HCT116 (cell line): ENCODE measurements around the gene KRTAP5-2. TPM values are rescaled to one million over a fixed set of nuclear protein-coding genes. Genes with fewer than 3 reads are reported as not detected.
"Not testable (repeated sequence)": the region's sequence is repeated elsewhere in the genome, so short reads cannot be mapped to it uniquely, and the experiment has no call there.

Experiments used
- ATAC-seq: fragments of 200-7000 bp; cut with Tn5 transposase; 2 replicates; pipeline ENCODE4 v1.9.1; 2020; ENCODE audit warnings: mild to moderate bottlenecking, moderate library complexity
- Bru-seq: library from RNA; stranded (reverse); fragments of 400-500 nt; gene quantifications from one replicate; lab custom pipeline; 2021; lab: Mats Ljungman, UMichigan
- BruChase-seq, 2 experiments: library from RNA; stranded (reverse); fragments of 400-500 nt; gene quantifications; one replicate each; lab custom pipeline; 2021; lab: Mats Ljungman, UMichigan
- BruUV-seq: library from RNA; stranded (reverse); fragments of 400-500 nt; replicated peaks from 2 replicates; lab custom pipeline; 2021; lab: Mats Ljungman, UMichigan
- CTCF ChIA-PET: fragments of 300-600 bp; sonication (Branson Sonifier 250); formaldehyde crosslinking; loops from one replicate; lab custom pipeline; 2021; ENCODE audit warnings: antibody characterized with exemption; lab: Charles Lee
- POLR2A ChIA-PET: fragments of 300-600, 350-600 bp; sonication (Branson Sonifier 250); formaldehyde crosslinking; loops from one replicate; lab custom pipeline; 2021; ENCODE audit warnings: antibody characterized with exemption; lab: Charles Lee
- RAD21 ChIA-PET, 2 experiments: fragments of 300-600 bp; sonication (Branson Sonifier 250); formaldehyde crosslinking; loops; one replicate each; lab custom pipeline; 2023; ENCODE audit warnings: low total read pairs in 2 of 2; ENCODE audit not compliant: uncharacterized antibody in 2 of 2, unreplicated experiment in 2 of 2, low non-redundant PET in 1 of 2; lab: Charles Lee
- DNase-seq: peaks from one replicate; pipeline ENCODE4 v3.0.0-alpha.2; 2010; ENCODE audit warnings: low read depth, low spot score
- H2AFZ ChIP-seq: fragments of 200-600 bp; shearing (Covaris generic), sonication (generic); 2 replicates; pipeline ENCODE4 v1.6.1; 2017; ENCODE audit warnings: low read depth, mixed run types, mixed read lengths, antibody characterized with exemption, low read length; ENCODE audit not compliant: poor library complexity, severe bottlenecking
- H3K27ac ChIP-seq: 2 replicates; pipeline ENCODE4 v1.5.1; 2012; ENCODE audit warnings: low read depth, low read length
- H3K27me3 ChIP-seq: fragments of 200-600 bp; sonication (generic); 2 replicates; pipeline ENCODE4 v1.6.1; 2016; ENCODE audit warnings: mixed run types, low read length, mixed read lengths; ENCODE audit not compliant: insufficient read depth
- H3K36me3 ChIP-seq, 2 experiments: fragments of 200-500 bp in 1 of 2; fragments of 200-600 bp in 1 of 2; sonication (Bioruptor generic) in 1 of 2; sonication (generic) in 1 of 2; 2 replicates each; pipeline versions ENCODE4 v1.5.1 to v1.6.1; 2014 to 2016; ENCODE audit warnings: low read length in 2 of 2, inconsistent platforms in 1 of 2, mixed read lengths in 1 of 2, mixed run types in 1 of 2; ENCODE audit not compliant: insufficient read depth in 2 of 2, control insufficient read depth in 1 of 2
- H3K4me1 ChIP-seq, 2 experiments: fragments of 200-600 bp in 1 of 2; sonication (generic) in 1 of 2; 2 replicates each; pipeline versions ENCODE4 v1.5.1 to v1.6.1; 2012 to 2017; ENCODE audit warnings: low read length in 2 of 2, inconsistent platforms in 1 of 2, mild to moderate bottlenecking in 1 of 2, mixed read lengths in 1 of 2, mixed run types in 1 of 2, moderate library complexity in 1 of 2; ENCODE audit not compliant: insufficient read depth in 2 of 2, control insufficient read depth in 1 of 2
- H3K4me2 ChIP-seq: fragments of 200-600 bp; sonication (generic); 2 replicates; pipeline ENCODE4 v1.6.1; 2017; ENCODE audit warnings: mixed run types, low read length, mixed read lengths
- H3K4me3 ChIP-seq, 2 experiments: fragments of 200-600 bp in 1 of 2; sonication (generic) in 1 of 2; replicated peaks in 1 of 2; 2 replicates each; pipeline ENCODE4 v1.5.1; 2011 to 2016; ENCODE audit warnings: low read length in 2 of 2, control low read depth in 1 of 2, low read depth in 1 of 2, mild to moderate bottlenecking in 1 of 2, mixed read lengths in 1 of 2, mixed run types in 1 of 2
- H3K79me2 ChIP-seq: fragments of 200-600 bp; sonication (generic); 2 replicates; pipeline ENCODE4 v1.6.1; 2017; ENCODE audit warnings: mild to moderate bottlenecking, mixed run types, low read length, moderate library complexity, mixed read lengths; ENCODE audit not compliant: insufficient read depth
- H3K9ac ChIP-seq: fragments of 200-600 bp; sonication (generic); 2 replicates; pipeline ENCODE4 v1.6.1; 2016; ENCODE audit warnings: low read length, mixed read lengths
- H3K9me2 ChIP-seq: fragments of 200-600 bp; sonication (generic), shearing (Covaris generic); 2 replicates; pipeline ENCODE4 v1.6.1; 2017; ENCODE audit warnings: mixed run types, mild to moderate bottlenecking, moderate library complexity; ENCODE audit not compliant: insufficient read depth
- H3K9me3 ChIP-seq, 2 experiments: fragments of 200-500 bp in 1 of 2; fragments of 200-600 bp in 1 of 2; sonication (Bioruptor generic) in 1 of 2; sonication (generic) in 1 of 2; 2 replicates each; pipeline ENCODE4 v1.6.1; 2014 to 2017; ENCODE audit warnings: low read length in 2 of 2, mixed read lengths in 2 of 2, inconsistent platforms in 1 of 2, low read depth in 1 of 2, mild to moderate bottlenecking in 1 of 2, mixed run types in 1 of 2, moderate library complexity in 1 of 2; ENCODE audit not compliant: control insufficient read depth in 1 of 2, insufficient read depth in 1 of 2
- H4K20me1 ChIP-seq: fragments of 200-600 bp; sonication (generic), shearing (Covaris generic); 2 replicates; pipeline ENCODE4 v1.6.1; 2017; ENCODE audit warnings: mixed run types, mild to moderate bottlenecking, moderate library complexity; ENCODE audit not compliant: insufficient read depth
- CBX3 ChIP-seq: IDR thresholded peaks from 2 replicates; pipeline ENCODE4 v1.6.1; 2012; ENCODE audit warnings: low read depth
- CEBPB ChIP-seq: IDR thresholded peaks from 2 replicates; pipeline ENCODE4 v1.6.1; 2012; ENCODE audit warnings: low read depth
- CTCF ChIP-seq, 3 experiments: fragments of 200-600 bp in 1 of 3; sonication (generic) in 1 of 3; IDR thresholded peaks in 2 of 3; conservative IDR thresholded peaks in 1 of 3; 2 replicates each; pipeline ENCODE4 v1.5.1; 2012 to 2017; ENCODE audit warnings: low read depth in 2 of 3, low read length in 2 of 3, antibody characterized with exemption in 1 of 3, borderline replicate concordance in 1 of 3, control low read depth in 1 of 3, mild to moderate bottlenecking in 1 of 3, mixed read lengths in 1 of 3, mixed run types in 1 of 3, moderate library complexity in 1 of 3; ENCODE audit not compliant: insufficient read depth in 1 of 3
- EGR1 ChIP-seq: IDR thresholded peaks from 2 replicates; pipeline ENCODE4 v1.6.1; 2012; ENCODE audit warnings: low read depth
- ELF1 ChIP-seq: IDR thresholded peaks from 2 replicates; pipeline ENCODE4 v1.6.1; 2012; ENCODE audit warnings: low read depth, borderline replicate concordance
- EZH2 ChIP-seq: fragments of 200-600 bp; sonication (generic); IDR thresholded peaks from 2 replicates; pipeline ENCODE4 v1.6.1; 2017; ENCODE audit warnings: antibody characterized with exemption, mixed run types
- EZH2phosphoT487 ChIP-seq: fragments of 200-600 bp; IDR thresholded peaks from 2 replicates; pipeline ENCODE4 v1.6.1; 2018; ENCODE audit warnings: antibody characterized with exemption, borderline replicate concordance
- MAX ChIP-seq: IDR thresholded peaks from 2 replicates; pipeline ENCODE4 v1.6.1; 2012
- POLR2A ChIP-seq: IDR thresholded peaks from 2 replicates; pipeline ENCODE4 v1.7.0; 2011; ENCODE audit warnings: borderline replicate concordance; ENCODE audit not compliant: insufficient read depth, insufficient read length; ENCODE audit errors: extremely low read depth
- POLR2AphosphoS5 ChIP-seq: IDR thresholded peaks from 2 replicates; pipeline ENCODE4 v1.6.1; 2011; ENCODE audit warnings: mild to moderate bottlenecking, low read depth, low read length, moderate library complexity
- RAD21 ChIP-seq: IDR thresholded peaks from 2 replicates; pipeline ENCODE4 v1.6.1; 2012; ENCODE audit warnings: low read depth, mild to moderate bottlenecking
- SIN3A ChIP-seq: IDR thresholded peaks from 2 replicates; pipeline ENCODE4 v1.6.1; 2012; ENCODE audit warnings: low read depth
- SP1 ChIP-seq: IDR thresholded peaks from 2 replicates; pipeline ENCODE4 v1.6.1; 2012; ENCODE audit warnings: low read depth
- TCF7L2 ChIP-seq: IDR thresholded peaks from 2 replicates; pipeline ENCODE4 v1.7.0; 2011; ENCODE audit warnings: borderline replicate concordance, inconsistent platforms; ENCODE audit not compliant: insufficient read depth, insufficient read length; ENCODE audit errors: extremely low read depth
- YY1 ChIP-seq: IDR thresholded peaks from 2 replicates; pipeline ENCODE4 v1.6.1; 2011; ENCODE audit warnings: low read length, low read depth, moderate library complexity, mild to moderate bottlenecking; ENCODE audit not compliant: insufficient replicate concordance; ENCODE audit errors: extremely low read depth
- ZBTB33 ChIP-seq: IDR thresholded peaks from 2 replicates; pipeline ENCODE4 v1.6.1; 2011; ENCODE audit warnings: mild to moderate bottlenecking, low read length, moderate library complexity; ENCODE audit not compliant: insufficient replicate concordance; ENCODE audit errors: extremely low read depth
- ZFX ChIP-seq: fragments of 450-650 bp; IDR thresholded peaks from 2 replicates; pipeline ENCODE4 v1.6.1; 2017
- ZNF274 ChIP-seq: fragments of 200-500 bp; sonication (Bioruptor generic); IDR thresholded peaks from 2 replicates; pipeline ENCODE4 v1.6.1; 2014; ENCODE audit warnings: mild to moderate bottlenecking, low read depth, low read length, inconsistent platforms
- intact Hi-C: fragments of 100-400 bp; cut with micrococcal nuclease; formaldehyde crosslinking; loops from 2 replicates; pipeline ENCODE4 v1.10.0; 2022
- long read RNA-seq: library from polyadenylated mRNA; unstranded; transcript quantifications from one replicate; pipeline ENCODE4 v2.0.0, GENCODE V29; 2021; ENCODE audit not compliant: unreplicated experiment
- polyA plus RNA-seq: library from polyadenylated mRNA; unstranded; fragments of >200 nt; gene quantifications from 2 replicates; pipeline ENCODE4 v1.2.1, GENCODE V29; 2012; ENCODE audit warnings: missing spikeins
- total RNA-seq: library from RNA; stranded (reverse); gene quantifications from one replicate; pipeline ENCODE4 v1.2.1, GENCODE V29; 2021; ENCODE audit not compliant: unreplicated experiment

The KRTAP5-2 gene
- total RNA-seq (not detected), Bru-seq, nascent RNA (not detected), BruChase-seq, experiment 1, labeled RNA remaining after a 6-hour chase (not detected), BruChase-seq, experiment 2, labeled RNA remaining after a 2-hour chase (not detected)
- polyA plus RNA-seq = 0.05 and 0.06 TPM in 2 replicates
- long read RNA-seq = 0 reads

GRCh38 chr11:1597994-1598380 lies at the start of gene KRTAP5-2:
Gene KRTAP5-2 (minus strand): TSS chr11:1598294. CDS start chr11:1598250, 44 bp downstream.
- intact Hi-C loops = no loop called here
- POLR2A ChIA-PET = no interaction called here
- Histone ChIP-seq H4K20me1 (no peaks in the 10 kb centered on the region), H2AFZ (no peak within 1 kb of the TSS), H3K4me1 (peaks cover 0 to 3% of the 10 kb centered on the region in 2 experiments; a peak in 1 of 4 replicates), H3K36me3 (no peaks in the 10 kb centered on the region), H3K27me3 (peaks cover 25% of the 10 kb centered on the region; the same call in 1 of the 2 replicates), H3K79me2 (no peaks in the 10 kb centered on the region), H3K27ac (no peak within 1 kb of the TSS), H3K9me3 (no peaks in the 10 kb centered on the region), H3K4me2 (no peak within 1 kb of the TSS), H3K4me3 (no peak within 1 kb of the TSS), H3K9me2 (no peaks in the 10 kb centered on the region), H3K9ac (no peak within 1 kb of the TSS)
- CTCF ChIA-PET = interaction anchor here (1.2 kb wide), 1 partner anchor 51 kb away, joined by 3 read pairs; no protein-coding TSS in a partner anchor
- RAD21 ChIA-PET = no interaction called here
- no peak for DNase-seq
- no TSS peak for BruUV-seq
- TF ChIP-seq ELF1 (no peak), POLR2AphosphoS5 (no peak), YY1 (no peak), CBX3 (no peak), ZNF274 (no peak), MAX (no peak), EZH2phosphoT487 (no peak), SP1 (no peak), CTCF (IDR thresholded peaks at IDR 0.05 in 2 of 3, conservative IDR thresholded peaks at IDR 0.05 in 1 of 3; ENCODE audit: borderline replicate concordance in 1 of 3, insufficient read depth in 1 of 3, low read depth in 2 of 3, low read length in 2 of 3) (no peak), RAD21 (no peak), POLR2A (no peak), TCF7L2 (no peak), EGR1 (no peak), ZBTB33 (no peak), ZFX (no peak), SIN3A (no peak), CEBPB (no peak), EZH2 (no peak)
- ATAC-seq = no peak

GRCh38 chr11:1646540-1646939 lies 48.4 kb upstream of the KRTAP5-2 start:
- BruUV-seq, H3K9ac ChIP-seq, H3K27ac ChIP-seq, H3K79me2 ChIP-seq, H3K27me3 ChIP-seq, H2AFZ ChIP-seq, H3K4me2 ChIP-seq, DNase-seq, POLR2A ChIA-PET, H3K9me3 ChIP-seq, intact Hi-C loops, H3K36me3 ChIP-seq, H4K20me1 ChIP-seq, H3K9me2 ChIP-seq, H3K4me1 ChIP-seq, ATAC-seq, H3K4me3 ChIP-seq, RAD21 ChIA-PET: not testable (repeated sequence)
- CTCF ChIA-PET = interaction anchor here (1.2 kb wide), 1 partner anchor 505 kb away, joined by 5 read pairs; no protein-coding TSS in a partner anchor
